ENCODE data around the gene TOM1L1. TPM values are rescaled to one million over a fixed set of nuclear protein-coding genes. Genes with fewer than 3 reads are reported as not detected.

Gene TOM1L1, protein sequence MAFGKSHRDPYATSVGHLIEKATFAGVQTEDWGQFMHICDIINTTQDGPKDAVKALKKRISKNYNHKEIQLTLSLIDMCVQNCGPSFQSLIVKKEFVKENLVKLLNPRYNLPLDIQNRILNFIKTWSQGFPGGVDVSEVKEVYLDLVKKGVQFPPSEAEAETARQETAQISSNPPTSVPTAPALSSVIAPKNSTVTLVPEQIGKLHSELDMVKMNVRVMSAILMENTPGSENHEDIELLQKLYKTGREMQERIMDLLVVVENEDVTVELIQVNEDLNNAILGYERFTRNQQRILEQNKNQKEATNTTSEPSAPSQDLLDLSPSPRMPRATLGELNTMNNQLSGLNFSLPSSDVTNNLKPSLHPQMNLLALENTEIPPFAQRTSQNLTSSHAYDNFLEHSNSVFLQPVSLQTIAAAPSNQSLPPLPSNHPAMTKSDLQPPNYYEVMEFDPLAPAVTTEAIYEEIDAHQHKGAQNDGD
- total RNA-seq (ENCODE audit: low replicate concordance), result 9.8 and 22.2 TPM in 2 replicates

DNA sequence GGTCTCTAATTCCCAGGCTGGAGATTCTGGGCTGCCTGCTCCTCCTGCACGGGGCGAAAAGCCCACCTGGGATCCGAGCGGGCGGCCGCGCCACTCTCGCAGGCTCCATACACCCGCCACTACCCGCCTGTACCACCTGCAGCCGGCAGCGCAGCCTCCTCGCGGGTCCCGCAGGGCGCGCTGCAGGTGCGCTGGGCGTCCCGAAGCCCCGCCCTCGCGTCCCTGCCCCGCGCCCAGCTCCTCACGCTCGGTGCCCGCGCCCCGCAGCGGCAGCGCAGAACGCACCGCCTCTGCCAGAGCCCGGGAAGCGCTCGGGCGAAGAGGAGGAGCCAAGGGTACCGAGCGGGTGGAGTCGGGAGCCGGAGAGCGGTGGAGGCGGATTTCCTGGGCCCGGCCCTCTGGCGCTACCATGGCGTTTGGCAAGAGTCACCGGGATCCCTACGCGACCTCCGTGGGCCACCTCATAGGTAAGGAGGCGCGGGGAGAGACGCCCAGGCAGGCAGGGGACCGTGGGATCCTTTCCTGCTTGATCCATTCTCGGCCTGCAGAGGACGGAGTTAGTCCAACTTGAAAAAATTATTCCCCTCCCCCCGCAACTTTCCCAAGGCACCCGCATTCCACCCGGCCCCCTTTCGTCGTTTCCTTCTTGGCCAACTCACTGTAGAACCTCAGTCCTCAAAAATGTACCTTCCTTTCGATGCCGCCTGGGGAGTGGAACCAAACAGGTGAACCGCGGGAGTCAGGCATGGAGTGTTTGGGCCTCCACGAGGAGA lies at the start of gene TOM1L1:
Gene TOM1L1, plus strand, starts transcription at position 396 of the 773 bp plus-strand sequence. Its CDS starts 14 bp downstream, at position 410.

GRCh38 chr17:54968262-54968987 lies 67.8 kb downstream of the TOM1L1 start, which contains the start of the genes COX11 and STXBP4:
COX11 (minus strand) TSS chr17:54968654; CDS start chr17:54968646, 8 bp downstream.
STXBP4 (plus strand) TSS chr17:54968765; CDS start chr17:54986220, 17,455 bp downstream.

Other genes with a start within 250 kb of the TOM1L1 start
- 66.7 and 91.4 TPM in 2 replicates for gene COX11, start 67.8 kb downstream of the TOM1L1 start, total RNA-seq (ENCODE audit: low replicate concordance)
- gene STXBP4, start 67.9 kb downstream of the TOM1L1 start, total RNA-seq (ENCODE audit: low replicate concordance), result 2.2 and 4.1 TPM in 2 replicates